ENCODE results near the gene NBAS. TPM values are rescaled to one million over a fixed set of nuclear protein-coding genes. Genes with fewer than 3 reads are reported as not detected.
"Not testable (repeated sequence)": the region's sequence is repeated elsewhere in the genome, so short reads cannot be mapped to it uniquely, and the experiment has no call there.

NBAS gene
- total RNA-seq, 2 experiments from 2014 or later: 24.4 to 28.8 TPM

- BruUV-seq (replicated peaks): no TSS peak
- H3K27ac ChIP-seq (ENCODE audit: low read depth, low read length, poor library complexity, severe bottlenecking): no peak overlapping the region
- TF ChIP-seq CTCF (conservative IDR thresholded peaks at IDR 0.05; ENCODE audit: low read length) (no peak), EZH2phosphoT487 (IDR thresholded peaks at IDR 0.05; ENCODE audit: borderline replicate concordance, low read depth, low read length) (no peak)
- ChIA-PET POLR2A (interaction anchor here (0.7 kb wide), 1 partner anchor 471 kb away, joined by 3 read pairs; no protein-coding TSS in a partner anchor), CTCF (ENCODE audit: unreplicated experiment) (no interaction called here)
- no peaks in the 10 kb centered on the region for H3K9me2 ChIP-seq (ENCODE audit: insufficient read depth, low read length)
- intact Hi-C loops (cut with micrococcal nuclease; ENCODE audit: unreplicated experiment): no loop called here
- no peaks in the 10 kb centered on the region for H4K20me1 ChIP-seq (ENCODE audit: insufficient read depth, low read length)
- no peaks in the 10 kb centered on the region for H3K36me3 ChIP-seq (ENCODE audit: insufficient read depth, low read length)
- H3K4me1 ChIP-seq (ENCODE audit: insufficient read depth, low read length, poor library complexity, severe bottlenecking): no peaks in the 10 kb centered on the region
- H2AFZ ChIP-seq (ENCODE audit: low read length): no peak overlapping the region
- no peak overlapping the region for H3K4me3 ChIP-seq (ENCODE audit: low read depth, low read length, poor library complexity, severe bottlenecking)
- H3K79me2 ChIP-seq (ENCODE audit: insufficient read depth, low read depth, low read length): no peaks in the 10 kb centered on the region
- no peak overlapping the region for H3K4me2 ChIP-seq (ENCODE audit: low read length)
- no peak for DNase-seq (ENCODE audit: low spot score)
- no peaks in the 10 kb centered on the region for H3K9me3 ChIP-seq (ENCODE audit: low read length)
Observed at GRCh38 chr2:15410884-15411283, 150.2 kb downstream of the NBAS start.

GRCh38 chr2:15408759-15409158 is 152.4 kb downstream of the NBAS start:
- no peak for TF ChIP-seq EZH2phosphoT487 (IDR thresholded peaks at IDR 0.05; ENCODE audit: borderline replicate concordance, low read depth, low read length)
- TF ChIP-seq CTCF (conservative IDR thresholded peaks at IDR 0.05; ENCODE audit: low read length): no peak
- Histone ChIP-seq H3K4me2 (ENCODE audit: low read length) (no peak overlapping the region), H2AFZ (ENCODE audit: low read length) (no peak overlapping the region), H3K9me3 (ENCODE audit: low read length) (no peaks in the 10 kb centered on the region), H3K27ac (ENCODE audit: low read depth, low read length, poor library complexity, severe bottlenecking) (no peak overlapping the region), H3K79me2 (ENCODE audit: insufficient read depth, low read depth, low read length) (no peaks in the 10 kb centered on the region), H4K20me1 (ENCODE audit: insufficient read depth, low read length) (no peaks in the 10 kb centered on the region), H3K9me2 (ENCODE audit: insufficient read depth, low read length) (no peaks in the 10 kb centered on the region), H3K4me1 (ENCODE audit: insufficient read depth, low read length, poor library complexity, severe bottlenecking) (no peaks in the 10 kb centered on the region), H3K36me3 (ENCODE audit: insufficient read depth, low read length) (no peaks in the 10 kb centered on the region), H3K4me3 (ENCODE audit: low read depth, low read length, poor library complexity, severe bottlenecking) (no peak overlapping the region)
- POLR2A ChIA-PET: no interaction called here
- BruUV-seq (replicated peaks): no TSS peak
- no peak for DNase-seq (ENCODE audit: low spot score)
- CTCF ChIA-PET (ENCODE audit: unreplicated experiment): no interaction called here
- intact Hi-C loops (cut with micrococcal nuclease; ENCODE audit: unreplicated experiment): no loop called here

GRCh38 chr2:15407666-15408065 is 153.5 kb downstream of the NBAS start:
- Histone ChIP-seq H3K27ac (ENCODE audit: low read depth, low read length, poor library complexity, severe bottlenecking) (no peak overlapping the region), H3K4me3 (ENCODE audit: low read depth, low read length, poor library complexity, severe bottlenecking) (no peak overlapping the region), H2AFZ (ENCODE audit: low read length) (no peak overlapping the region), H3K9me2 (ENCODE audit: insufficient read depth, low read length) (no peaks in the 10 kb centered on the region), H3K4me1 (ENCODE audit: insufficient read depth, low read length, poor library complexity, severe bottlenecking) (no peaks in the 10 kb centered on the region), H3K36me3 (ENCODE audit: insufficient read depth, low read length) (no peaks in the 10 kb centered on the region), H3K79me2 (ENCODE audit: insufficient read depth, low read depth, low read length) (no peaks in the 10 kb centered on the region), H4K20me1 (ENCODE audit: insufficient read depth, low read length) (no peaks in the 10 kb centered on the region), H3K4me2 (ENCODE audit: low read length) (no peak overlapping the region), H3K9me3 (ENCODE audit: low read length) (no peaks in the 10 kb centered on the region)
- BruUV-seq (replicated peaks): no TSS peak
- ChIA-PET CTCF (ENCODE audit: unreplicated experiment) (no interaction called here), POLR2A (interaction anchor here (1.2 kb wide), 1 partner anchor 266 kb away, joined by 4 read pairs; no protein-coding TSS in a partner anchor)
- intact Hi-C loops (cut with micrococcal nuclease; ENCODE audit: unreplicated experiment): no loop called here
- no peak for DNase-seq (ENCODE audit: low spot score)
- TF ChIP-seq EZH2phosphoT487 (IDR thresholded peaks at IDR 0.05; ENCODE audit: borderline replicate concordance, low read depth, low read length): no peak
- TF ChIP-seq CTCF (conservative IDR thresholded peaks at IDR 0.05; ENCODE audit: low read length): no peak

GRCh38 chr2:15404511-15404910 is 156.6 kb downstream of the NBAS start:
- H3K4me1 ChIP-seq (ENCODE audit: insufficient read depth, low read length, poor library complexity, severe bottlenecking); H4K20me1 ChIP-seq (ENCODE audit: insufficient read depth, low read length); H2AFZ ChIP-seq (ENCODE audit: low read length); H3K4me3 ChIP-seq (ENCODE audit: low read depth, low read length, poor library complexity, severe bottlenecking); intact Hi-C loops (cut with micrococcal nuclease; ENCODE audit: unreplicated experiment); CTCF ChIA-PET (ENCODE audit: unreplicated experiment); H3K36me3 ChIP-seq (ENCODE audit: insufficient read depth, low read length); H3K9me2 ChIP-seq (ENCODE audit: insufficient read depth, low read length); H3K9me3 ChIP-seq (ENCODE audit: low read length); H3K27ac ChIP-seq (ENCODE audit: low read depth, low read length, poor library complexity, severe bottlenecking); H3K4me2 ChIP-seq (ENCODE audit: low read length); H3K79me2 ChIP-seq (ENCODE audit: insufficient read depth, low read depth, low read length); DNase-seq (ENCODE audit: low spot score); BruUV-seq (replicated peaks): not testable (repeated sequence)
- POLR2A ChIA-PET: interaction anchor here (0.6 to 0.7 kb wide), 3 partner anchors 26 to 387 kb away, joined by 3 to 4 read pairs (median 3); no protein-coding TSS in a partner anchor

Data from OCI-LY7 (cell line).